Stimulated activated naive CD8-positive, alpha-beta T cell treated with anti-CD3 and anti-CD28 coated beads, Interleukin-15, Interleukin-2, amounts not matched to agents 100 U/mL and 50 U/mL, for 24 hours (primary cell): Measurements from ENCODE around the gene USP10.

Source experiments
- ATAC-seq: fragments of 150-1000 bp; cut with Tn5 transposase; one replicate; pipeline ENCODE4 v1.10.0; 2021
- DNase-seq: peaks from one replicate; pipeline ENCODE4 v3.0.0; 2021

Gene USP10

GRCh38 chr16:84699712-84700445, at the start of gene USP10:
USP10 (plus strand) TSS chr16:84700000; CDS start chr16:84700091, 91 bp downstream.
- ATAC-seq (peak; percentile 81), DNase-seq (peak; percentile 88)

GRCh38 chr16:84650062-84650991, 49.5 kb upstream of the USP10 start:
- ATAC-seq (no peak), DNase-seq (no peak)

GRCh38 chr16:84652566-84652965, 47.2 kb upstream of the USP10 start:
- DNase-seq: no peak
- no peak for ATAC-seq

GRCh38 chr16:84654238-84654637, 45.6 kb upstream of the USP10 start:
- DNase-seq (no peak), ATAC-seq (no peak)

GRCh38 chr16:84654998-84655397, 44.8 kb upstream of the USP10 start:
- no peak for DNase-seq

GRCh38 chr16:84656649-84657048, 43.2 kb upstream of the USP10 start:
- ATAC-seq: no peak
- DNase-seq: no peak

More at GRCh38 chr16:84654998-84655397, 44.8 kb upstream of the USP10 start:
- ATAC-seq: no peak

- ATAC-seq: no peak
- no peak for DNase-seq
Measured at GRCh38 chr16:84657229-84657837, 42.5 kb upstream of the USP10 start.

GRCh38 chr16:84658690-84659089, 41.1 kb upstream of the USP10 start:
- DNase-seq (no peak), ATAC-seq (no peak)

- ATAC-seq (no peak), DNase-seq (no peak)
Measured at GRCh38 chr16:84659656-84660300, 40.0 kb upstream of the USP10 start.

- ATAC-seq: no peak
- no peak for DNase-seq
Measured at GRCh38 chr16:84660973-84661372, 38.8 kb upstream of the USP10 start.

GRCh38 chr16:84661418-84662060, 38.3 kb upstream of the USP10 start:
- ATAC-seq: no peak
- DNase-seq: no peak

GRCh38 chr16:84662471-84662870, 37.3 kb upstream of the USP10 start:
- DNase-seq: no peak

GRCh38 chr16:84663433-84664101, 36.2 kb upstream of the USP10 start:
- ATAC-seq (no peak), DNase-seq (no peak)

More at GRCh38 chr16:84662471-84662870, 37.3 kb upstream of the USP10 start:
- no peak for ATAC-seq

GRCh38 chr16:84665359-84665758, 34.4 kb upstream of the USP10 start:
- ATAC-seq (no peak), DNase-seq (no peak)

GRCh38 chr16:84665843-84666242, 34.0 kb upstream of the USP10 start:
- DNase-seq (no peak), ATAC-seq (no peak)

GRCh38 chr16:84667600-84668309, 32.0 kb upstream of the USP10 start:
- no peak for DNase-seq
- no peak for ATAC-seq

- no peak for ATAC-seq
Measured at GRCh38 chr16:84670063-84670462, 29.7 kb upstream of the USP10 start.

GRCh38 chr16:84672276-84673202, 27.3 kb upstream of the USP10 start:
- peak; percentile 88 for DNase-seq
- peak; percentile 80 for ATAC-seq

More at GRCh38 chr16:84670063-84670462, 29.7 kb upstream of the USP10 start:
- DNase-seq: no peak

GRCh38 chr16:84673203-84673535, 26.6 kb upstream of the USP10 start:
- DNase-seq (no peak), ATAC-seq (no peak)
